Ishikawa (cell line): ENCODE results near the gene CASP2.

Experiments used
- CEBPB ChIP-seq: IDR thresholded peaks from 2 replicates; pipeline ENCODE4 v1.6.1; 2012
- CREB1 ChIP-seq: IDR thresholded peaks from 2 replicates; pipeline ENCODE4 v1.6.1; 2012; ENCODE audit warnings: low read depth
- EGR1 ChIP-seq: IDR thresholded peaks from 2 replicates; pipeline ENCODE4 v1.6.1; 2012
- EP300 ChIP-seq: IDR thresholded peaks from 2 replicates; pipeline ENCODE4 v1.6.1; 2012; ENCODE audit warnings: borderline replicate concordance
- FOXM1 ChIP-seq: IDR thresholded peaks from 2 replicates; pipeline ENCODE4 v1.6.1; 2012; ENCODE audit warnings: low read depth, borderline replicate concordance
- MAX ChIP-seq: IDR thresholded peaks from 2 replicates; pipeline ENCODE4 v1.6.1; 2012
- NFIC ChIP-seq: IDR thresholded peaks from 2 replicates; pipeline ENCODE4 v1.6.1; 2012
- RAD21 ChIP-seq: IDR thresholded peaks from 2 replicates; pipeline ENCODE4 v1.6.1; 2012; ENCODE audit warnings: low read depth
- TAF1 ChIP-seq: IDR thresholded peaks from 2 replicates; pipeline ENCODE4 v1.6.1; 2012; ENCODE audit warnings: low read depth, mild to moderate bottlenecking
- TCF12 ChIP-seq: IDR thresholded peaks from 2 replicates; pipeline ENCODE4 v1.6.1; 2012; ENCODE audit warnings: low read depth
- TEAD4 ChIP-seq: IDR thresholded peaks from 2 replicates; pipeline ENCODE4 v1.6.1; 2012
- USF1 ChIP-seq: IDR thresholded peaks from 2 replicates; pipeline ENCODE4 v1.6.1; 2012
- YY1 ChIP-seq: IDR thresholded peaks from 2 replicates; pipeline ENCODE4 v1.6.1; 2012; ENCODE audit warnings: low read depth
- ZBTB7A ChIP-seq: IDR thresholded peaks from 2 replicates; pipeline ENCODE4 v1.6.1; 2012; ENCODE audit warnings: low read depth
- TF ChIP-seq, protein P1 (sequence below): IDR thresholded peaks from 2 replicates; pipeline ENCODE4 v1.6.1; 2012; ENCODE audit warnings: low read depth, mild to moderate bottlenecking

CASP2 gene

GRCh38 chr7:143261901-143262300, 26.2 kb upstream of the CASP2 start:
- TF ChIP-seq, protein P1, sequence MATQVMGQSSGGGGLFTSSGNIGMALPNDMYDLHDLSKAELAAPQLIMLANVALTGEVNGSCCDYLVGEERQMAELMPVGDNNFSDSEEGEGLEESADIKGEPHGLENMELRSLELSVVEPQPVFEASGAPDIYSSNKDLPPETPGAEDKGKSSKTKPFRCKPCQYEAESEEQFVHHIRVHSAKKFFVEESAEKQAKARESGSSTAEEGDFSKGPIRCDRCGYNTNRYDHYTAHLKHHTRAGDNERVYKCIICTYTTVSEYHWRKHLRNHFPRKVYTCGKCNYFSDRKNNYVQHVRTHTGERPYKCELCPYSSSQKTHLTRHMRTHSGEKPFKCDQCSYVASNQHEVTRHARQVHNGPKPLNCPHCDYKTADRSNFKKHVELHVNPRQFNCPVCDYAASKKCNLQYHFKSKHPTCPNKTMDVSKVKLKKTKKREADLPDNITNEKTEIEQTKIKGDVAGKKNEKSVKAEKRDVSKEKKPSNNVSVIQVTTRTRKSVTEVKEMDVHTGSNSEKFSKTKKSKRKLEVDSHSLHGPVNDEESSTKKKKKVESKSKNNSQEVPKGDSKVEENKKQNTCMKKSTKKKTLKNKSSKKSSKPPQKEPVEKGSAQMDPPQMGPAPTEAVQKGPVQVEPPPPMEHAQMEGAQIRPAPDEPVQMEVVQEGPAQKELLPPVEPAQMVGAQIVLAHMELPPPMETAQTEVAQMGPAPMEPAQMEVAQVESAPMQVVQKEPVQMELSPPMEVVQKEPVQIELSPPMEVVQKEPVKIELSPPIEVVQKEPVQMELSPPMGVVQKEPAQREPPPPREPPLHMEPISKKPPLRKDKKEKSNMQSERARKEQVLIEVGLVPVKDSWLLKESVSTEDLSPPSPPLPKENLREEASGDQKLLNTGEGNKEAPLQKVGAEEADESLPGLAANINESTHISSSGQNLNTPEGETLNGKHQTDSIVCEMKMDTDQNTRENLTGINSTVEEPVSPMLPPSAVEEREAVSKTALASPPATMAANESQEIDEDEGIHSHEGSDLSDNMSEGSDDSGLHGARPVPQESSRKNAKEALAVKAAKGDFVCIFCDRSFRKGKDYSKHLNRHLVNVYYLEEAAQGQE: no peak
- TF ChIP-seq USF1 (no peak), CEBPB (no peak), EP300 (no peak), CREB1 (no peak), RAD21 (no peak), EGR1 (no peak), NFIC (no peak), FOXM1 (no peak), TCF12 (no peak), TAF1 (no peak), MAX (no peak), ZBTB7A (no peak), YY1 (no peak), TEAD4 (no peak)

GRCh38 chr7:143263266-143264195, 24.6 kb upstream of the CASP2 start, which contains the start of gene GSTK1:
Gene GSTK1 (plus strand): TSS chr7:143263441. CDS start chr7:143263514, 73 bp downstream.
- TF ChIP-seq TAF1: peak; percentile 91
- peak; percentile 94 for TF ChIP-seq ZBTB7A
- TF ChIP-seq EGR1: no peak
- TF ChIP-seq FOXM1: no peak
- TF ChIP-seq MAX: peak; percentile 51
- peak; percentile 55; the same call in 1 of the 2 replicates for TF ChIP-seq TCF12

GRCh38 chr7:143265017-143265693, 23.0 kb upstream of the CASP2 start:
- TF ChIP-seq FOXM1: no peak

GRCh38 chr7:143269251-143269650, 18.9 kb upstream of the CASP2 start:
- no peak for TF ChIP-seq FOXM1
- no peak for TF ChIP-seq NFIC
- TF ChIP-seq ZBTB7A: no peak
- TF ChIP-seq TEAD4: no peak
- TF ChIP-seq TCF12: no peak
- no peak for TF ChIP-seq EP300
- TF ChIP-seq, protein P1: no peak
- TF ChIP-seq RAD21: no peak
- TF ChIP-seq YY1: no peak
- TF ChIP-seq MAX: no peak
- TF ChIP-seq USF1: no peak
- TF ChIP-seq CREB1: no peak
- TF ChIP-seq TAF1: no peak
- TF ChIP-seq CEBPB: no peak
- no peak for TF ChIP-seq EGR1

GRCh38 chr7:143271240-143271639, 16.9 kb upstream of the CASP2 start:
- no peak for TF ChIP-seq TCF12
- TF ChIP-seq CREB1: no peak
- TF ChIP-seq MAX: no peak
- TF ChIP-seq USF1: no peak
- no peak for TF ChIP-seq RAD21
- no peak for TF ChIP-seq EGR1
- TF ChIP-seq FOXM1: no peak
- no peak for TF ChIP-seq ZBTB7A
- TF ChIP-seq, protein P1: no peak
- no peak for TF ChIP-seq EP300
- TF ChIP-seq CEBPB: no peak
- TF ChIP-seq NFIC: no peak
